ENCODE data around the gene SS18L1.

Gene SS18L1

DNA sequence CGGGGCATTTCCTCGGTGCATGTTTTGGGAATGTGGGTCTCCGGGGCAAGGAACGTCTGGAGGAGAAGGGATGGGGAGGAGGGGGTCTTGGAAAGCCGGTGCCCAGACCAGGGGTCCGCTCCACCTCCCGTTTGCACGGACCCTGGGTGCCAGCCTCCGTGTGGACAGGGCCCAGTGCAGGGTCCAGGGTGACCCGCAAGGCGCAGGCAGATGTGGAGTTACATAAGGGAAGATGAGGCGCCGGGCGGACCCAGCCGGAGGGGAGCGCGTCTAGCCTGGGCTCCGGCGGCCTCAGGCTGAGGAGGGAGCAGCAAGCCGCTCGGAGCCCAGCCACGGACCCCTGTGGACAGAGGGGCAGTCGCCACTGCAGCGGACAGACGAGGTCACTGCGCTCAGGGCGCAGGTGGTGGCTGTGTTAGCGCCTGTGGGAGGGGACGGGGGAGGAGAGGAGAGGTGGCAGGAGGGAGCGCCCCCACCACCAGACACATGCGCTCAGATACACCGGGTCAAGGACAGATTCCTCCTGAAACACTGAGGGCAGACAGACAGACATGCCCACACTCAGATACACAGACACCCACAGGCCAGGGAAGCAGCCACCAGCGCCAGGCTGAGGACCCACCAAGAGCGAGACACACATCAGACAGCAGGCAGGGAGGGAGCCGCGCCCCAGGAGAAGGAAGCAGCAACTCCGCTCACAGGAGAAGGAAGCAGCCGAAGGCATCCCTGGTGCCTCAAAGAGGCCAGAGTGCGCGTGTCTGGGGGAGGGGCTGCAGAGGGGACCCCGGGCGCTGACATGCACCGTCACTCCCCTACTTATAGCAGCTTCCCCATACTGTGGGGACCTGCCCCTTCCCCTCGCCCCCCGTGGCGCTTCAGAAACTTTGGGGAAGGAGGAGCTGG, 77.3 kb downstream of the SS18L1 start:
- H3K4me1 ChIP-seq (ENCODE audit: low read length), result no peaks in the 10 kb centered on the region
- no peak overlapping the region for H2AFZ ChIP-seq (ENCODE audit: low read depth, low read length)
- H3K4me3 ChIP-seq (ENCODE audit: low read length), result no peak overlapping the region
- no peaks in the 10 kb centered on the region for H3K79me2 ChIP-seq (ENCODE audit: low read length)
- no peak overlapping the region for H3K4me2 ChIP-seq (ENCODE audit: low read length)
- H3K27ac ChIP-seq (ENCODE audit: low read length), result no peak overlapping the region
- TF ChIP-seq, protein P1, sequence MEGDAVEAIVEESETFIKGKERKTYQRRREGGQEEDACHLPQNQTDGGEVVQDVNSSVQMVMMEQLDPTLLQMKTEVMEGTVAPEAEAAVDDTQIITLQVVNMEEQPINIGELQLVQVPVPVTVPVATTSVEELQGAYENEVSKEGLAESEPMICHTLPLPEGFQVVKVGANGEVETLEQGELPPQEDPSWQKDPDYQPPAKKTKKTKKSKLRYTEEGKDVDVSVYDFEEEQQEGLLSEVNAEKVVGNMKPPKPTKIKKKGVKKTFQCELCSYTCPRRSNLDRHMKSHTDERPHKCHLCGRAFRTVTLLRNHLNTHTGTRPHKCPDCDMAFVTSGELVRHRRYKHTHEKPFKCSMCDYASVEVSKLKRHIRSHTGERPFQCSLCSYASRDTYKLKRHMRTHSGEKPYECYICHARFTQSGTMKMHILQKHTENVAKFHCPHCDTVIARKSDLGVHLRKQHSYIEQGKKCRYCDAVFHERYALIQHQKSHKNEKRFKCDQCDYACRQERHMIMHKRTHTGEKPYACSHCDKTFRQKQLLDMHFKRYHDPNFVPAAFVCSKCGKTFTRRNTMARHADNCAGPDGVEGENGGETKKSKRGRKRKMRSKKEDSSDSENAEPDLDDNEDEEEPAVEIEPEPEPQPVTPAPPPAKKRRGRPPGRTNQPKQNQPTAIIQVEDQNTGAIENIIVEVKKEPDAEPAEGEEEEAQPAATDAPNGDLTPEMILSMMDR (IDR thresholded peaks at IDR 0.05; ENCODE audit: low read depth, low read length), result no peak
- no peak for TF ChIP-seq EZH2phosphoT487 (IDR thresholded peaks at IDR 0.05; ENCODE audit: low read depth)
- H3K36me3 ChIP-seq (replicated peaks; ENCODE audit: low read depth, low read length), result no peaks in the 10 kb centered on the region
- no peaks in the 10 kb centered on the region for H3K27me3 ChIP-seq (ENCODE audit: low read depth, low read length)
- H3K9ac ChIP-seq (ENCODE audit: low read length), result no peak overlapping the region
- no peaks in the 10 kb centered on the region for H3K9me3 ChIP-seq (ENCODE audit: insufficient read depth, low read length)
- H4K20me1 ChIP-seq (ENCODE audit: insufficient read depth, low read length), result no peaks in the 10 kb centered on the region

DNA sequence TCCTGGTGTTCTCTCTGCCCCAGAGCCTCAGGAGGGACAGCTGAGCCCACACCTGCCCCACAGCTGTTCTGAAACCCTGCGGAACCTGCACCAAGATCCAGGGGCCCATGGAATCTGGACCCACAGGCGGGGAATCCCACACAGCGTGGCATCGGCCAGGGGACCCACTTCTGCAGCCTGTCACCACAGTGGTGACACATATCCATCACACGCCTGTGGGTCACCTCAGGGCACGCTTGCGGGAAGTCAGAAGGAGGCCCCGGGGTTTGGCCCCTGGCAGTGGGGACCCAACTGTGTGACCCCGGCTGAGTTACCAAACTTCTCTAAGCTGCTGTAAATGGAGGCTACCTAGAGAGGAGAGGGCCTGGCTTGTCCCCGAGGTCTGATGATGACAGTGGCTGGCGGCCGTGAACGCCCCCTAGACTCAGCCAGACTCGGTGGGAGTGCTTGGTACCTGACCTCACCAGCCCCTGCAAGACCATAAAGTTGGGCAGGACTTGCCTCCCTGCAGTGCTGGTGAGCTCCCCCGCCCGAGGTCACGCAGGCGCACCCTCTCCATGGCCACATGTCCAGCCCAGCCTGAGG, 78.8 kb downstream of the SS18L1 start:
- TF ChIP-seq, protein P1 (IDR thresholded peaks at IDR 0.05; ENCODE audit: low read depth, low read length), result no peak
- no peak for TF ChIP-seq EZH2phosphoT487 (IDR thresholded peaks at IDR 0.05; ENCODE audit: low read depth)

DNA sequence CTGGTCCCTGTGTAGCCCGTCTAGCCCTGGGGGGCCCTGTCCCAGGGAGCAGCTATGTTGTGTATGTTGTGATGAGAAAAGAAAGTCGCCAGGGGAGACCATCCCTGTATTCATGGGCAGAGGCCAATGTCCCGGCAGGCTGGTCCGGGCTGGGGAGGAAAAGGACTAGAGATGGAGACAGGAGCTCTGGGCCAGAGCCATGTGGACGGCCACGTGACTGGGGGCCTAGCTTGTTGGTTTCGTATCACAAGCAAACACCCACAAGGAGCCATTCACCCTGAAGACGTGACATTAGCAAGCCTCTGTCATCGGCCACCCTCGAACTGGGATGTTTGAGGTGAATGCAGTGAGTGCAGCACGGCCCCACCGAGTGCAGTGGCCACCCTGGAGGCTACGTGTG, 79.4 kb downstream of the SS18L1 start:
- Histone ChIP-seq H3K4me2 (ENCODE audit: low read length) (no peak overlapping the region), H3K9ac (ENCODE audit: low read length) (no peak overlapping the region), H3K4me3 (ENCODE audit: low read length) (no peak overlapping the region), H3K9me3 (ENCODE audit: insufficient read depth, low read length) (no peaks in the 10 kb centered on the region), H3K27me3 (ENCODE audit: low read depth, low read length) (no peaks in the 10 kb centered on the region), H3K27ac (ENCODE audit: low read length) (no peak overlapping the region), H4K20me1 (ENCODE audit: insufficient read depth, low read length) (no peaks in the 10 kb centered on the region), H2AFZ (ENCODE audit: low read depth, low read length) (no peak overlapping the region), H3K36me3 (replicated peaks; ENCODE audit: low read depth, low read length) (no peaks in the 10 kb centered on the region), H3K4me1 (ENCODE audit: low read length) (no peaks in the 10 kb centered on the region), H3K79me2 (ENCODE audit: low read length) (no peaks in the 10 kb centered on the region)
- TF ChIP-seq EZH2phosphoT487 (IDR thresholded peaks at IDR 0.05; ENCODE audit: low read depth), result no peak
- TF ChIP-seq, protein P1 (IDR thresholded peaks at IDR 0.05; ENCODE audit: low read depth, low read length), result no peak

More for the DNA sequence above, 78.8 kb downstream of the SS18L1 start:
- Histone ChIP-seq H3K4me1 (ENCODE audit: low read length) (no peaks in the 10 kb centered on the region), H3K4me3 (ENCODE audit: low read length) (no peak overlapping the region), H3K9ac (ENCODE audit: low read length) (no peak overlapping the region), H3K4me2 (ENCODE audit: low read length) (no peak overlapping the region), H2AFZ (ENCODE audit: low read depth, low read length) (no peak overlapping the region), H3K36me3 (replicated peaks; ENCODE audit: low read depth, low read length) (no peaks in the 10 kb centered on the region), H3K79me2 (ENCODE audit: low read length) (no peaks in the 10 kb centered on the region), H3K27ac (ENCODE audit: low read length) (no peak overlapping the region), H3K9me3 (ENCODE audit: insufficient read depth, low read length) (no peaks in the 10 kb centered on the region), H3K27me3 (ENCODE audit: low read depth, low read length) (no peaks in the 10 kb centered on the region), H4K20me1 (ENCODE audit: insufficient read depth, low read length) (no peaks in the 10 kb centered on the region)

DNA sequence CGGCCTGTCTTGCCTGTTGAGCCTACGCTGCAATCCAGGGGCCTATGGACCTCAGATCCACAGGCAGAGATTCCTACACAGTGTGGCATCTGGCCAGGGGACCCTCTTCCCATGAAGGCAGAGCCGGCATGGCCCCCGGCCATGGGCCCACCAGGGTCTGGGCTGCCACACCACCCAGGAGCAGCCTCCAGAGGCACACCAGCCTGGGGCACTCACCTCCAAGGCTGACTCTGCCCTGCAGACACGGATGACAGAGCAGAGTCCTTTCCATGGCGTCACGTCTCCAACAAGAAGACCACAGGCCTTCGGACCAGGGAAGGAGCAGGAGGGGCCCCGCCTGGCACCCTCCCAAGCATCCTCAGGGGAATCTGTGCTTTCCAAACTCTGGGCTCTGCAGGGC, 80.0 kb downstream of the SS18L1 start:
- Histone ChIP-seq H4K20me1 (ENCODE audit: insufficient read depth, low read length) (no peaks in the 10 kb centered on the region), H3K4me2 (ENCODE audit: low read length) (no peak overlapping the region), H3K4me3 (ENCODE audit: low read length) (no peak overlapping the region), H3K27ac (ENCODE audit: low read length) (no peak overlapping the region), H3K9me3 (ENCODE audit: insufficient read depth, low read length) (no peaks in the 10 kb centered on the region), H2AFZ (ENCODE audit: low read depth, low read length) (no peak overlapping the region), H3K27me3 (ENCODE audit: low read depth, low read length) (no peaks in the 10 kb centered on the region), H3K9ac (ENCODE audit: low read length) (no peak overlapping the region), H3K79me2 (ENCODE audit: low read length) (no peaks in the 10 kb centered on the region), H3K36me3 (replicated peaks; ENCODE audit: low read depth, low read length) (no peaks in the 10 kb centered on the region), H3K4me1 (ENCODE audit: low read length) (no peaks in the 10 kb centered on the region)
- TF ChIP-seq EZH2phosphoT487 (IDR thresholded peaks at IDR 0.05; ENCODE audit: low read depth), result no peak
- TF ChIP-seq, protein P1 (IDR thresholded peaks at IDR 0.05; ENCODE audit: low read depth, low read length), result no peak

Data from OCI-LY3 (cell line).